HEK293 (cell line): ENCODE measurements around the gene RFNG.

Source experiments
- CTCF ChIA-PET: fragments of 350-600 bp; formaldehyde crosslinking; extraction: SDS; loops from one replicate; lab custom pipeline; 2021; ENCODE audit warnings: antibody characterized with exemption; lab: Yijun Ruan, JAX
- POLR2A ChIA-PET: fragments of 300-600 bp; formaldehyde crosslinking; extraction: SDS; loops from one replicate; lab custom pipeline; 2020; ENCODE audit warnings: antibody characterized with exemption, inconsistent platforms; lab: Yijun Ruan, JAX
- H3K27ac ChIP-seq: fragments of 200-500 bp; sonication (Bioruptor generic); 2 replicates; pipeline ENCODE4 v1.5.1; 2014; ENCODE audit warnings: low read depth, low read length, control low read depth, inconsistent platforms; ENCODE audit errors: extremely low read depth
- H3K36me3 ChIP-seq, 2 experiments: fragments of 200-500 bp in 1 of 2; sonication (Bioruptor generic) in 1 of 2; 1 replicate in 1 of 2; 2 replicates in 1 of 2; pipeline ENCODE4 v1.5.1; 2014 to 2017; ENCODE audit warnings: inconsistent platforms in 2 of 2, low read length in 2 of 2; ENCODE audit not compliant: control insufficient read depth in 2 of 2, insufficient read depth in 1 of 2
- H3K4me1 ChIP-seq: fragments of 200-500 bp; sonication (Bioruptor generic); 2 replicates; pipeline ENCODE4 v1.5.1; 2014; ENCODE audit warnings: mild to moderate bottlenecking, low read length, inconsistent platforms; ENCODE audit not compliant: control insufficient read depth, insufficient read depth
- H3K4me3 ChIP-seq: 2 replicates; pipeline ENCODE4 v1.5.1; 2011; ENCODE audit warnings: low read depth, mild to moderate bottlenecking, control low read depth, low read length, moderate library complexity
- H3K9me3 ChIP-seq: fragments of 200-500 bp; sonication (Bioruptor generic); 2 replicates; pipeline ENCODE4 v1.5.1; 2014; ENCODE audit warnings: low read depth, low read length, inconsistent platforms; ENCODE audit not compliant: control insufficient read depth, insufficient read depth
- KLF10 ChIP-seq: fragments of 450-650 bp; IDR thresholded peaks from 2 replicates; pipeline ENCODE4 v1.5.1; 2018; ENCODE audit warnings: missing biosample characterization, mild to moderate bottlenecking, missing genetic modification characterization
- ZBTB1 ChIP-seq: fragments of 450-650 bp; formaldehyde crosslinking; IDR thresholded peaks from 2 replicates; pipeline ENCODE4 v1.5.1; 2016; ENCODE audit warnings: missing biosample characterization, missing genetic modification characterization
- ZBTB21 ChIP-seq: fragments of 450-650 bp; formaldehyde crosslinking; IDR thresholded peaks from 2 replicates; pipeline ENCODE4 v1.5.1; 2017; ENCODE audit warnings: missing biosample characterization, missing genetic modification characterization
- ZFP41 ChIP-seq: fragments of 450-650 bp; formaldehyde crosslinking; IDR thresholded peaks from 2 replicates; pipeline ENCODE4 v1.5.1; 2016; ENCODE audit warnings: missing biosample characterization, missing genetic modification characterization, borderline replicate concordance
- ZNF121 ChIP-seq: fragments of 450-650 bp; formaldehyde crosslinking; IDR thresholded peaks from 2 replicates; pipeline ENCODE4 v1.5.1; 2016; ENCODE audit warnings: missing biosample characterization, missing genetic modification characterization
- ZNF132 ChIP-seq: fragments of 450-650 bp; formaldehyde crosslinking; IDR thresholded peaks from 2 replicates; pipeline ENCODE4 v1.5.1; 2017; ENCODE audit warnings: missing biosample characterization, missing genetic modification characterization, borderline replicate concordance
- ZNF169 ChIP-seq: fragments of 450-650 bp; formaldehyde crosslinking; IDR thresholded peaks from 2 replicates; pipeline ENCODE4 v1.5.1; 2016; ENCODE audit warnings: missing biosample characterization, missing genetic modification characterization
- ZNF175 ChIP-seq: fragments of 450-650 bp; formaldehyde crosslinking; IDR thresholded peaks from 2 replicates; pipeline ENCODE4 v1.5.1; 2016; ENCODE audit warnings: missing biosample characterization, missing genetic modification characterization
- ZNF2 ChIP-seq: fragments of 450-650 bp; formaldehyde crosslinking; IDR thresholded peaks from 2 replicates; pipeline ENCODE4 v1.5.1; 2016; ENCODE audit warnings: missing biosample characterization, missing genetic modification characterization
- ZNF24 ChIP-seq: fragments of 450-650 bp; formaldehyde crosslinking; IDR thresholded peaks from 2 replicates; pipeline ENCODE4 v1.5.1; 2016; ENCODE audit warnings: missing biosample characterization, missing genetic modification characterization
- ZNF266 ChIP-seq: fragments of 450-650 bp; formaldehyde crosslinking; IDR thresholded peaks from 2 replicates; pipeline ENCODE4 v1.5.1; 2016; ENCODE audit warnings: missing biosample characterization, missing genetic modification characterization, low read depth
- ZNF501 ChIP-seq: fragments of 450-650 bp; formaldehyde crosslinking; IDR thresholded peaks from 2 replicates; pipeline ENCODE4 v1.5.1; 2016; ENCODE audit warnings: missing biosample characterization, missing genetic modification characterization
- ZNF530 ChIP-seq: fragments of 450-650 bp; formaldehyde crosslinking; IDR thresholded peaks from 2 replicates; pipeline ENCODE4 v1.5.1; 2016; ENCODE audit warnings: low read depth, missing biosample characterization, missing genetic modification characterization
- ZNF549 ChIP-seq: fragments of 450-650 bp; IDR thresholded peaks from 2 replicates; pipeline ENCODE4 v1.5.1; 2018; ENCODE audit warnings: missing biosample characterization, missing genetic modification characterization, mild to moderate bottlenecking, inconsistent platforms, moderate library complexity
- TF ChIP-seq, protein P1 (sequence below): fragments of 450-650 bp; formaldehyde crosslinking; IDR thresholded peaks from 2 replicates; pipeline ENCODE4 v1.5.1; 2016; ENCODE audit warnings: missing biosample characterization, missing genetic modification characterization
- TF ChIP-seq, protein P2 (sequence below): fragments of 450-650 bp; formaldehyde crosslinking; IDR thresholded peaks from 2 replicates; pipeline ENCODE4 v1.5.1; 2016; ENCODE audit warnings: missing biosample characterization, missing genetic modification characterization
- TF ChIP-seq, protein P3 (sequence below): fragments of 450-650 bp; formaldehyde crosslinking; IDR thresholded peaks from 2 replicates; pipeline ENCODE4 v1.5.1; 2017; ENCODE audit warnings: missing biosample characterization, missing genetic modification characterization
- TF ChIP-seq, protein P4 (sequence below): fragments of 450-650 bp; formaldehyde crosslinking; IDR thresholded peaks from 2 replicates; pipeline ENCODE4 v1.5.1; 2016; ENCODE audit warnings: missing biosample characterization, missing genetic modification characterization

RFNG gene

DNA sequence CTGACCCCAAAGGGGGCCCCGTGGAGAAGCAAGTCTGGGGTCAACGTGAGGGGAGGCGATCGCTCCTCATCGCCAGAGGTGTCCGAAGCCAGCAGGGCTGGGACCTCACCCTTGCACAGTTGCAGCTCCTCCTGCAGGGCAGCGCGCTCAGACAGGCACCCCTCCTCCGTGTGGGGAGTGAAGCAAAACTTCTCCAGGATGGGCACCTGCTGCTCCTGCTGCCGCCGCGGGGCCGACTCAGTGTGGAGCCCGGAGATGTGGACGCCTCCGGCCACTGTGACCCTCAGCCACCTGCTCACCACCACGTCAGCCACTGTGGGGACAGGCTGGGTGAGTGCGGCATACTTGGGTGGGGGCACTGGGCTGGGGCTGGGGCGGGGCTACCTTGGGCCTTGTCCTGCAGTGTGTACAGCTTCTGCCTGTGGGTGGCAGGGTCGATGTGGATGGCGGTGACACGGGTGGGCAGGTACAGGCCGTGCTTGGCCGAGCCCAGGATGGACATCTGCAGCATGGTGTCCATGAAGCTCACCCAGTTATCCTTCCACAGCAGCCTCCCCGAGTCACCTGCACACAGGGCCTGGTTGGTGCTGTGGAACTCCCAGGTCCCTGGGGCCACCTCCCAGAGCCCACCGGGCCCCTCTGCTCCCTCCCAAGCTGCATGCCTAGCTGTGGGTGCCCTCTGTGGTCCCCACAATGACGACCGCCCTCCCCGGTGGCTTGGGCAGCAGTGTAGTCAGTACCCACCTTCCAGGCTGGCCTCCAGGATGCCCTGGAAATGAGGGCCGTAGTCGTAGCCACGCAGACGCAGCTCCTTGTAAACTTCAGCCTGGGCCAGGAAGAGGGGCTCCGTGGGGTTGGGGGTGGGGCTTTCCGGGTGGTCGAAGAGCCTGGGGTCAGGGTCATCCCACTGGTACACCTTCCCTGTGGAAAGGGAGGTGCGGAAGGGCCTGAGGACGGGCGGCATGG, 35.6 kb upstream of the RFNG start:
- Histone ChIP-seq H3K36me3 (peaks cover 24 to 100% of the 10 kb centered on the region in 2 experiments; a peak in 2 of 3 replicates), H3K4me1 (no peaks in the 10 kb centered on the region), H3K27ac (0 out of 2 replicates have a peak overlapping the region, but pooled peaks have one; percentile 24), H3K9me3 (no peaks in the 10 kb centered on the region), H3K4me3 (no peak overlapping the region)
- TF ChIP-seq, protein P1, sequence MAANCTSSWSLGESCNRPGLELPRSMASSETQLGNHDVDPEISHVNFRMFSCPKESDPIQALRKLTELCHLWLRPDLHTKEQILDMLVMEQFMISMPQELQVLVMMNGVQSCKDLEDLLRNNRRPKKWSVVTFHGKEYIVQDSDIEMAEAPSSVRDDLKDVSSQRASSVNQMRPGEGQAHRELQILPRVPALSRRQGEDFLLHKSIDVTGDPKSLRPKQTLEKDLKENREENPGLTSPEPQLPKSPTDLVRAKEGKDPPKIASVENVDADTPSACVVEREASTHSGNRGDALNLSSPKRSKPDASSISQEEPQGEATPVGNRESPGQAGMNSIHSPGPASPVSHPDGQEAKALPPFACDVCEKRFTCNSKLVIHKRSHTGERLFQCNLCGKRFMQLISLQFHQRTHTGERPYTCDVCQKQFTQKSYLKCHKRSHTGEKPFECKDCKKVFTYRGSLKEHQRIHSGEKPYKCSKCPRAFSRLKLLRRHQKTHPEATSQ (tag by site-specific recombination), result no peak
- TF ChIP-seq ZNF132 (tag by site-specific recombination) (no peak), ZNF266 (no peak), ZNF501 (no peak), ZBTB21 (no peak), ZNF175 (tag by site-specific recombination) (no peak), ZNF24 (no peak), ZNF2 (tag by site-specific recombination) (no peak), ZNF530 (tag by site-specific recombination) (no peak), ZNF121 (tag by site-specific recombination) (no peak), ZBTB1 (no peak), KLF10 (tag by site-specific recombination) (no peak), ZNF549 (tag by site-specific recombination) (no peak), ZFP41 (tag by site-specific recombination) (no peak), ZNF169 (no peak)
- TF ChIP-seq, protein P2, sequence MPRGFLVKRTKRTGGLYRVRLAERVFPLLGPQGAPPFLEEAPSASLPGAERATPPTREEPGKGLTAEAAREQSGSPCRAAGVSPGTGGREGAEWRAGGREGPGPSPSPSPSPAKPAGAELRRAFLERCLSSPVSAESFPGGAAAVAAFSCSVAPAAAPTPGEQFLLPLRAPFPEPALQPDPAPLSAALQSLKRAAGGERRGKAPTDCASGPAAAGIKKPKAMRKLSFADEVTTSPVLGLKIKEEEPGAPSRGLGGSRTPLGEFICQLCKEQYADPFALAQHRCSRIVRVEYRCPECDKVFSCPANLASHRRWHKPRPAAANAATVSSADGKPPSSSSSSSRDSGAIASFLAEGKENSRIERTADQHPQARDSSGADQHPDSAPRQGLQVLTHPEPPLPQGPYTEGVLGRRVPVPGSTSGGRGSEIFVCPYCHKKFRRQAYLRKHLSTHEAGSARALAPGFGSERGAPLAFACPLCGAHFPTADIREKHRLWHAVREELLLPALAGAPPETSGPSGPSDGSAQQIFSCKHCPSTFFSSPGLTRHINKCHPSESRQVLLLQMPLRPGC (tag by site-specific recombination), result no peak
- TF ChIP-seq, protein P3, sequence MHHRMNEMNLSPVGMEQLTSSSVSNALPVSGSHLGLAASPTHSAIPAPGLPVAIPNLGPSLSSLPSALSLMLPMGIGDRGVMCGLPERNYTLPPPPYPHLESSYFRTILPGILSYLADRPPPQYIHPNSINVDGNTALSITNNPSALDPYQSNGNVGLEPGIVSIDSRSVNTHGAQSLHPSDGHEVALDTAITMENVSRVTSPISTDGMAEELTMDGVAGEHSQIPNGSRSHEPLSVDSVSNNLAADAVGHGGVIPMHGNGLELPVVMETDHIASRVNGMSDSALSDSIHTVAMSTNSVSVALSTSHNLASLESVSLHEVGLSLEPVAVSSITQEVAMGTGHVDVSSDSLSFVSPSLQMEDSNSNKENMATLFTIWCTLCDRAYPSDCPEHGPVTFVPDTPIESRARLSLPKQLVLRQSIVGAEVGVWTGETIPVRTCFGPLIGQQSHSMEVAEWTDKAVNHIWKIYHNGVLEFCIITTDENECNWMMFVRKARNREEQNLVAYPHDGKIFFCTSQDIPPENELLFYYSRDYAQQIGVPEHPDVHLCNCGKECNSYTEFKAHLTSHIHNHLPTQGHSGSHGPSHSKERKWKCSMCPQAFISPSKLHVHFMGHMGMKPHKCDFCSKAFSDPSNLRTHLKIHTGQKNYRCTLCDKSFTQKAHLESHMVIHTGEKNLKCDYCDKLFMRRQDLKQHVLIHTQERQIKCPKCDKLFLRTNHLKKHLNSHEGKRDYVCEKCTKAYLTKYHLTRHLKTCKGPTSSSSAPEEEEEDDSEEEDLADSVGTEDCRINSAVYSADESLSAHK (tag by site-specific recombination), result no peak
- TF ChIP-seq, protein P4, sequence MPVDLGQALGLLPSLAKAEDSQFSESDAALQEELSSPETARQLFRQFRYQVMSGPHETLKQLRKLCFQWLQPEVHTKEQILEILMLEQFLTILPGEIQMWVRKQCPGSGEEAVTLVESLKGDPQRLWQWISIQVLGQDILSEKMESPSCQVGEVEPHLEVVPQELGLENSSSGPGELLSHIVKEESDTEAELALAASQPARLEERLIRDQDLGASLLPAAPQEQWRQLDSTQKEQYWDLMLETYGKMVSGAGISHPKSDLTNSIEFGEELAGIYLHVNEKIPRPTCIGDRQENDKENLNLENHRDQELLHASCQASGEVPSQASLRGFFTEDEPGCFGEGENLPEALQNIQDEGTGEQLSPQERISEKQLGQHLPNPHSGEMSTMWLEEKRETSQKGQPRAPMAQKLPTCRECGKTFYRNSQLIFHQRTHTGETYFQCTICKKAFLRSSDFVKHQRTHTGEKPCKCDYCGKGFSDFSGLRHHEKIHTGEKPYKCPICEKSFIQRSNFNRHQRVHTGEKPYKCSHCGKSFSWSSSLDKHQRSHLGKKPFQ (tag by site-specific recombination), result no peak
- CTCF ChIA-PET, result no interaction called here
- POLR2A ChIA-PET, result interaction anchor here (0.7 to 1.5 kb wide), 9 partner anchors 7 to 61 kb away, joined by 3 to 6 read pairs (median 5); partner anchors contain the start of genes DCXR and FASN
